HEK293 (cell line): ENCODE measurements around the gene POLD3.

ENCODE experiments used
- CTCF ChIA-PET: fragments of 350-600 bp; formaldehyde crosslinking; extraction: SDS; loops from one replicate; lab custom pipeline; 2021; ENCODE audit warnings: antibody characterized with exemption; lab: Yijun Ruan, JAX
- POLR2A ChIA-PET: fragments of 300-600 bp; formaldehyde crosslinking; extraction: SDS; loops from one replicate; lab custom pipeline; 2020; ENCODE audit warnings: antibody characterized with exemption, inconsistent platforms; lab: Yijun Ruan, JAX
- H3K27ac ChIP-seq: fragments of 200-500 bp; sonication (Bioruptor generic); 2 replicates; pipeline ENCODE4 v1.5.1; 2014; ENCODE audit warnings: low read depth, low read length, control low read depth, inconsistent platforms; ENCODE audit errors: extremely low read depth
- H3K36me3 ChIP-seq, 2 experiments: fragments of 200-500 bp in 1 of 2; sonication (Bioruptor generic) in 1 of 2; 1 replicate in 1 of 2; 2 replicates in 1 of 2; pipeline ENCODE4 v1.5.1; 2014 to 2017; ENCODE audit warnings: inconsistent platforms in 2 of 2, low read length in 2 of 2; ENCODE audit not compliant: control insufficient read depth in 2 of 2, insufficient read depth in 1 of 2
- H3K4me1 ChIP-seq: fragments of 200-500 bp; sonication (Bioruptor generic); 2 replicates; pipeline ENCODE4 v1.5.1; 2014; ENCODE audit warnings: mild to moderate bottlenecking, low read length, inconsistent platforms; ENCODE audit not compliant: control insufficient read depth, insufficient read depth
- H3K4me3 ChIP-seq: 2 replicates; pipeline ENCODE4 v1.5.1; 2011; ENCODE audit warnings: low read depth, mild to moderate bottlenecking, control low read depth, low read length, moderate library complexity
- H3K9me3 ChIP-seq: fragments of 200-500 bp; sonication (Bioruptor generic); 2 replicates; pipeline ENCODE4 v1.5.1; 2014; ENCODE audit warnings: low read depth, low read length, inconsistent platforms; ENCODE audit not compliant: control insufficient read depth, insufficient read depth
- GLI2 ChIP-seq: fragments of 450-650 bp; formaldehyde crosslinking; IDR thresholded peaks from 2 replicates; pipeline ENCODE4; 2017; ENCODE audit warnings: missing biosample characterization, missing genetic modification characterization, low read depth, borderline replicate concordance
- KLF16 ChIP-seq: fragments of 450-650 bp; formaldehyde crosslinking; IDR thresholded peaks from 2 replicates; pipeline ENCODE4 v1.5.1; 2017; ENCODE audit warnings: missing biosample characterization, missing genetic modification characterization
- KLF9 ChIP-seq: fragments of 450-650 bp; formaldehyde crosslinking; IDR thresholded peaks from 2 replicates; pipeline ENCODE4 v1.5.1; 2016; ENCODE audit warnings: missing biosample characterization, missing genetic modification characterization, low read depth
- TCF7L2 ChIP-seq: IDR thresholded peaks from 2 replicates; pipeline ENCODE4 v1.6.1; 2011; ENCODE audit warnings: low read depth, mild to moderate bottlenecking, inconsistent platforms, low read length, moderate library complexity, borderline replicate concordance
- YY2 ChIP-seq: fragments of 450-650 bp; formaldehyde crosslinking; IDR thresholded peaks from 2 replicates; pipeline ENCODE4 v1.5.1; 2016; ENCODE audit warnings: missing biosample characterization, missing genetic modification characterization
- ZFP37 ChIP-seq: fragments of 450-650 bp; formaldehyde crosslinking; IDR thresholded peaks from 2 replicates; pipeline ENCODE4 v1.5.1; 2016; ENCODE audit warnings: missing biosample characterization, missing genetic modification characterization
- ZNF132 ChIP-seq: fragments of 450-650 bp; formaldehyde crosslinking; IDR thresholded peaks from 2 replicates; pipeline ENCODE4 v1.5.1; 2017; ENCODE audit warnings: missing biosample characterization, missing genetic modification characterization, borderline replicate concordance
- ZNF138 ChIP-seq: fragments of 450-650 bp; formaldehyde crosslinking; IDR thresholded peaks from 2 replicates; pipeline ENCODE4 v1.5.1; 2016; ENCODE audit warnings: missing biosample characterization, missing genetic modification characterization, borderline replicate concordance
- ZNF146 ChIP-seq: fragments of 450-650 bp; formaldehyde crosslinking; IDR thresholded peaks from 2 replicates; pipeline ENCODE4 v1.5.1; 2016; ENCODE audit warnings: missing biosample characterization, missing genetic modification characterization
- ZNF169 ChIP-seq: fragments of 450-650 bp; formaldehyde crosslinking; IDR thresholded peaks from 2 replicates; pipeline ENCODE4 v1.5.1; 2016; ENCODE audit warnings: missing biosample characterization, missing genetic modification characterization
- ZNF184 ChIP-seq: fragments of 450-650 bp; IDR thresholded peaks from 2 replicates; pipeline ENCODE4 v1.5.1; 2018; ENCODE audit warnings: missing biosample characterization, mild to moderate bottlenecking, missing genetic modification characterization
- ZNF610 ChIP-seq: fragments of 450-650 bp; formaldehyde crosslinking; IDR thresholded peaks from 2 replicates; pipeline ENCODE4 v1.5.1; 2016; ENCODE audit warnings: missing biosample characterization, missing genetic modification characterization, borderline replicate concordance
- ZNF626 ChIP-seq: fragments of 450-650 bp; sonication (Bioruptor Pico); formaldehyde crosslinking; IDR thresholded peaks from 2 replicates; pipeline ENCODE4 v1.5.1; 2018; ENCODE audit warnings: missing biosample characterization, missing genetic modification characterization, inconsistent platforms
- ZNF629 ChIP-seq: fragments of 450-650 bp; formaldehyde crosslinking; IDR thresholded peaks from 2 replicates; pipeline ENCODE4 v1.5.1; 2017; ENCODE audit warnings: missing biosample characterization, missing genetic modification characterization
- ZNF654 ChIP-seq: fragments of 450-650 bp; formaldehyde crosslinking; IDR thresholded peaks from 2 replicates; pipeline ENCODE4 v1.5.1; 2016; ENCODE audit warnings: low read depth, missing biosample characterization, missing genetic modification characterization
- TF ChIP-seq, protein P1 (sequence below): fragments of 450-650 bp; formaldehyde crosslinking; IDR thresholded peaks from 2 replicates; pipeline ENCODE4 v1.5.1; 2017; ENCODE audit warnings: missing biosample characterization, missing genetic modification characterization
- TF ChIP-seq, protein P2 (sequence below): fragments of 450-650 bp; IDR thresholded peaks from 2 replicates; pipeline ENCODE4 v1.5.1; 2018; ENCODE audit warnings: missing biosample characterization, missing genetic modification characterization
- TF ChIP-seq, protein P3 (sequence below): fragments of 450-650 bp; formaldehyde crosslinking; IDR thresholded peaks from 2 replicates; pipeline ENCODE4 v1.5.1; 2016; ENCODE audit warnings: missing biosample characterization, missing genetic modification characterization
- TF ChIP-seq, protein P4 (sequence below): sonication (generic); formaldehyde crosslinking; IDR thresholded peaks from 2 replicates; pipeline ENCODE4 v1.8.1; 2022; ENCODE audit warnings: mild to moderate bottlenecking, moderate library complexity, missing genetic modification reagents
- TF ChIP-seq, protein P5 (sequence below): fragments of 450-650 bp; formaldehyde crosslinking; IDR thresholded peaks from 2 replicates; pipeline ENCODE4 v1.5.1; 2016; ENCODE audit warnings: missing biosample characterization, missing genetic modification characterization, borderline replicate concordance
- TF ChIP-seq, protein P6 (sequence below): fragments of 450-650 bp; formaldehyde crosslinking; IDR thresholded peaks from 2 replicates; pipeline ENCODE4 v1.5.1; 2016; ENCODE audit warnings: missing biosample characterization, missing genetic modification characterization, borderline replicate concordance

The POLD3 gene

DNA sequence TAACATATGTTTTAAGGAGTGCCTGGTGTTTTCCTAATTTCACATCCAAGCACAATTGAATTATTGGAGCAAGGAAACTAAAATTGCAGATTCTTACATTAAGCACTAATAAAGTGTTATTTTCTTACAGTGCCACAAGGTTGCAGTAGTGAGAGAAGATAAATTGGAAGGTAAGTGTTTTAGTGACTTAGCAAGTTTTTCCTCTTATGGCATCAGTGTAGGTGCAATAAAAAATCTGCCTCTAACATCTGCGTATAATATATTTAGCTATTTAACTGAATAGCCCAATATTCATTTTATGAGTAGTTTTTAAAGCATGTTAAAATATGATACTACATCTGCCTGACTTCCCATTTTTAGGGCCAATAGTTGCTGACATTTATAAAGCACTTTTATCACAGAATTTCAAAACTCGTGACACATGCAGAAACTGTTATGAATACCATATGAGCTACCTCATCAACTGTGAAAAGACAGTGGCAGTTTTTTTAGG lies 19.0 kb downstream of the POLD3 start:
- H3K27ac ChIP-seq, result no peak overlapping the region
- peaks cover 15 to 64% of the 10 kb centered on the region in 2 experiments for H3K36me3 ChIP-seq
- CTCF ChIA-PET, result interaction anchor here (0.8 to 1.6 kb wide), 9 partner anchors 11 to 129 kb away, joined by 3 to 11 read pairs (median 4); no protein-coding TSS in a partner anchor
- H3K9me3 ChIP-seq, result no peaks in the 10 kb centered on the region
- no peaks in the 10 kb centered on the region for H3K4me1 ChIP-seq
- TF ChIP-seq ZNF626, result no peak
- TF ChIP-seq YY2, result no peak
- TF ChIP-seq ZNF629 (tag by site-specific recombination), result no peak
- TF ChIP-seq ZNF169, result no peak
- TF ChIP-seq ZNF184 (tag by site-specific recombination), result no peak
- TF ChIP-seq, protein P1, sequence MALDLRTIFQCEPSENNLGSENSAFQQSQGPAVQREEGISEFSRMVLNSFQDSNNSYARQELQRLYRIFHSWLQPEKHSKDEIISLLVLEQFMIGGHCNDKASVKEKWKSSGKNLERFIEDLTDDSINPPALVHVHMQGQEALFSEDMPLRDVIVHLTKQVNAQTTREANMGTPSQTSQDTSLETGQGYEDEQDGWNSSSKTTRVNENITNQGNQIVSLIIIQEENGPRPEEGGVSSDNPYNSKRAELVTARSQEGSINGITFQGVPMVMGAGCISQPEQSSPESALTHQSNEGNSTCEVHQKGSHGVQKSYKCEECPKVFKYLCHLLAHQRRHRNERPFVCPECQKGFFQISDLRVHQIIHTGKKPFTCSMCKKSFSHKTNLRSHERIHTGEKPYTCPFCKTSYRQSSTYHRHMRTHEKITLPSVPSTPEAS (tag by site-specific recombination), result no peak
- TF ChIP-seq ZNF146, result no peak
- TF ChIP-seq ZNF138 (tag by site-specific recombination), result no peak
- no peak for TF ChIP-seq KLF16 (tag by site-specific recombination)
- TF ChIP-seq GLI2 (tag by site-specific recombination), result no peak
- TF ChIP-seq, protein P2, sequence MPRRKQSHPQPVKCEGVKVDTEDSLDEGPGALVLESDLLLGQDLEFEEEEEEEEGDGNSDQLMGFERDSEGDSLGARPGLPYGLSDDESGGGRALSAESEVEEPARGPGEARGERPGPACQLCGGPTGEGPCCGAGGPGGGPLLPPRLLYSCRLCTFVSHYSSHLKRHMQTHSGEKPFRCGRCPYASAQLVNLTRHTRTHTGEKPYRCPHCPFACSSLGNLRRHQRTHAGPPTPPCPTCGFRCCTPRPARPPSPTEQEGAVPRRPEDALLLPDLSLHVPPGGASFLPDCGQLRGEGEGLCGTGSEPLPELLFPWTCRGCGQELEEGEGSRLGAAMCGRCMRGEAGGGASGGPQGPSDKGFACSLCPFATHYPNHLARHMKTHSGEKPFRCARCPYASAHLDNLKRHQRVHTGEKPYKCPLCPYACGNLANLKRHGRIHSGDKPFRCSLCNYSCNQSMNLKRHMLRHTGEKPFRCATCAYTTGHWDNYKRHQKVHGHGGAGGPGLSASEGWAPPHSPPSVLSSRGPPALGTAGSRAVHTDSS (tag by site-specific recombination), result no peak
- no peak for TF ChIP-seq TCF7L2
- TF ChIP-seq, protein P3, sequence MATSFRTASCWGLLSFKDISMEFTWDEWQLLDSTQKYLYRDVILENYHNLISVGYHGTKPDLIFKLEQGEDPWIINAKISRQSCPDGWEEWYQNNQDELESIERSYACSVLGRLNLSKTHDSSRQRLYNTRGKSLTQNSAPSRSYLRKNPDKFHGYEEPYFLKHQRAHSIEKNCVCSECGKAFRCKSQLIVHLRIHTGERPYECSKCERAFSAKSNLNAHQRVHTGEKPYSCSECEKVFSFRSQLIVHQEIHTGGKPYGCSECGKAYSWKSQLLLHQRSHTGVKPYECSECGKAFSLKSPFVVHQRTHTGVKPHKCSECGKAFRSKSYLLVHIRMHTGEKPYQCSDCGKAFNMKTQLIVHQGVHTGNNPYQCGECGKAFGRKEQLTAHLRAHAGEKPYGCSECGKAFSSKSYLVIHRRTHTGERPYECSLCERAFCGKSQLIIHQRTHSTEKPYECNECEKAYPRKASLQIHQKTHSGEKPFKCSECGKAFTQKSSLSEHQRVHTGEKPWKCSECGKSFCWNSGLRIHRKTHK (tag by site-specific recombination), result no peak
- TF ChIP-seq, all 188 proteins: peak for 0
- POLR2A ChIA-PET, result no interaction called here
- H3K4me3 ChIP-seq, result no peak overlapping the region

DNA sequence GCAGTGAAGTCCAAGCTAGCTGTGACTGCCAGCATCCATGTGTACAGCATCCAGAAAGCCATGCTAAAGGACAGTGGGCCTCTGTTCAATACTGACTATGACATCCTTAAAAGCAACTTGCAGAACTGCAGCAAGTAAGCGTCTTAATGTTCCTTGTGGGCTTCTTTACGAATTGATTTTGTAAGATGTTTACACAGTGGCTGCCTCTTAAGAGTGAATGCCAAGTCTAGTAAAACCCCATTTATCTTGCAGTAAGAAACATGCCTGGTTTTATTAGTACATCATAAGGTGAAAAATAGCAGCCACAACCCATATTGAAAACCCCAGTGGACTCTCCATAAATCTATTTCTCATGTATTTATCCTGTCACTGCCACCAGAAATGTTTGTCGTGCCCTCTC lies 20.5 kb downstream of the POLD3 start:
- POLR2A ChIA-PET, result no interaction called here
- H3K36me3 ChIP-seq, result peaks cover 18 to 73% of the 10 kb centered on the region in 2 experiments
- H3K4me3 ChIP-seq, result no peak overlapping the region
- no peak overlapping the region for H3K27ac ChIP-seq
- CTCF ChIA-PET, result interaction anchor here (0.6 to 1.5 kb wide), 3 partner anchors 22 to 114 kb away, joined by 3 to 4 read pairs (median 3); no protein-coding TSS in a partner anchor
- no peaks in the 10 kb centered on the region for H3K9me3 ChIP-seq
- H3K4me1 ChIP-seq, result no peaks in the 10 kb centered on the region
- TF ChIP-seq ZNF654, result no peak
- TF ChIP-seq, protein P4, sequence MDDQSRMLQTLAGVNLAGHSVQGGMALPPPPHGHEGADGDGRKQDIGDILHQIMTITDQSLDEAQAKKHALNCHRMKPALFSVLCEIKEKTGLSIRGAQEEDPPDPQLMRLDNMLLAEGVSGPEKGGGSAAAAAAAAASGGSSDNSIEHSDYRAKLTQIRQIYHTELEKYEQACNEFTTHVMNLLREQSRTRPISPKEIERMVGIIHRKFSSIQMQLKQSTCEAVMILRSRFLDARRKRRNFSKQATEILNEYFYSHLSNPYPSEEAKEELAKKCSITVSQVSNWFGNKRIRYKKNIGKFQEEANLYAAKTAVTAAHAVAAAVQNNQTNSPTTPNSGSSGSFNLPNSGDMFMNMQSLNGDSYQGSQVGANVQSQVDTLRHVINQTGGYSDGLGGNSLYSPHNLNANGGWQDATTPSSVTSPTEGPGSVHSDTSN, result no peak
- TF ChIP-seq, protein P5, sequence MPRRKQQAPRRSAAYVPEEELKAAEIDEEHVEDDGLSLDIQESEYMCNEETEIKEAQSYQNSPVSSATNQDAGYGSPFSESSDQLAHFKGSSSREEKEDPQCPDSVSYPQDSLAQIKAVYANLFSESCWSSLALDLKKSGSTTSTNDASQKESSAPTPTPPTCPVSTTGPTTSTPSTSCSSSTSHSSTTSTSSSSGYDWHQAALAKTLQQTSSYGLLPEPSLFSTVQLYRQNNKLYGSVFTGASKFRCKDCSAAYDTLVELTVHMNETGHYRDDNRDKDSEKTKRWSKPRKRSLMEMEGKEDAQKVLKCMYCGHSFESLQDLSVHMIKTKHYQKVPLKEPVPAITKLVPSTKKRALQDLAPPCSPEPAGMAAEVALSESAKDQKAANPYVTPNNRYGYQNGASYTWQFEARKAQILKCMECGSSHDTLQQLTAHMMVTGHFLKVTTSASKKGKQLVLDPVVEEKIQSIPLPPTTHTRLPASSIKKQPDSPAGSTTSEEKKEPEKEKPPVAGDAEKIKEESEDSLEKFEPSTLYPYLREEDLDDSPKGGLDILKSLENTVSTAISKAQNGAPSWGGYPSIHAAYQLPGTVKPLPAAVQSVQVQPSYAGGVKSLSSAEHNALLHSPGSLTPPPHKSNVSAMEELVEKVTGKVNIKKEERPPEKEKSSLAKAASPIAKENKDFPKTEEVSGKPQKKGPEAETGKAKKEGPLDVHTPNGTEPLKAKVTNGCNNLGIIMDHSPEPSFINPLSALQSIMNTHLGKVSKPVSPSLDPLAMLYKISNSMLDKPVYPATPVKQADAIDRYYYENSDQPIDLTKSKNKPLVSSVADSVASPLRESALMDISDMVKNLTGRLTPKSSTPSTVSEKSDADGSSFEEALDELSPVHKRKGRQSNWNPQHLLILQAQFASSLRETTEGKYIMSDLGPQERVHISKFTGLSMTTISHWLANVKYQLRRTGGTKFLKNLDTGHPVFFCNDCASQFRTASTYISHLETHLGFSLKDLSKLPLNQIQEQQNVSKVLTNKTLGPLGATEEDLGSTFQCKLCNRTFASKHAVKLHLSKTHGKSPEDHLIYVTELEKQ (tag by site-specific recombination), result no peak
- no peak for TF ChIP-seq ZNF610 (tag by site-specific recombination)
- TF ChIP-seq KLF9 (tag by site-specific recombination), result no peak
- TF ChIP-seq, protein P6, sequence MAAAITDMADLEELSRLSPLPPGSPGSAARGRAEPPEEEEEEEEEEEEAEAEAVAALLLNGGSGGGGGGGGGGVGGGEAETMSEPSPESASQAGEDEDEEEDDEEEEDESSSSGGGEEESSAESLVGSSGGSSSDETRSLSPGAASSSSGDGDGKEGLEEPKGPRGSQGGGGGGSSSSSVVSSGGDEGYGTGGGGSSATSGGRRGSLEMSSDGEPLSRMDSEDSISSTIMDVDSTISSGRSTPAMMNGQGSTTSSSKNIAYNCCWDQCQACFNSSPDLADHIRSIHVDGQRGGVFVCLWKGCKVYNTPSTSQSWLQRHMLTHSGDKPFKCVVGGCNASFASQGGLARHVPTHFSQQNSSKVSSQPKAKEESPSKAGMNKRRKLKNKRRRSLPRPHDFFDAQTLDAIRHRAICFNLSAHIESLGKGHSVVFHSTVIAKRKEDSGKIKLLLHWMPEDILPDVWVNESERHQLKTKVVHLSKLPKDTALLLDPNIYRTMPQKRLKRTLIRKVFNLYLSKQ (tag by site-specific recombination), result no peak
- TF ChIP-seq ZFP37, result no peak
- TF ChIP-seq ZNF132, result no peak
